PC-9 (cell line): ENCODE results near the gene LTBP3. TPM values are rescaled to one million over a fixed set of nuclear protein-coding genes. Genes with fewer than 3 reads are reported as not detected.

Source experiments
- BruUV-seq: library from RNA; stranded (reverse); fragments of 400-500 nt; replicated peaks from 2 replicates; lab custom pipeline; 2021; lab: Mats Ljungman, UMichigan
- CTCF ChIA-PET: fragments of 300-600 bp; sonication (Branson Sonifier 250); formaldehyde crosslinking; loops from one replicate; lab custom pipeline; 2022; ENCODE audit warnings: antibody characterized with exemption; lab: Charles Lee
- POLR2A ChIA-PET: fragments of 300-600 bp; sonication (Branson Sonifier 250); formaldehyde crosslinking; loops from one replicate; lab custom pipeline; 2022; ENCODE audit warnings: antibody characterized with exemption; ENCODE audit not compliant: unreplicated experiment; lab: Charles Lee
- DNase-seq, 2 experiments: peaks; one replicate each; pipeline versions ENCODE4 v3.0.0 to v3.0.0-alpha.2; 2015 to 2022; ENCODE audit warnings: mixed read lengths in 1 of 2
- H2AFZ ChIP-seq: fragments of 200-600 bp; sonication (generic); 2 replicates; pipeline ENCODE4 v1.8.1; 2017; ENCODE audit warnings: antibody characterized with exemption
- H3F3A ChIP-seq: fragments of 200-600 bp; sonication (generic); 2 replicates; pipeline ENCODE4 v1.8.1; 2017; ENCODE audit warnings: antibody characterized with exemption, mild to moderate bottlenecking, low read depth; ENCODE audit not compliant: insufficient read depth
- H3K27ac ChIP-seq: fragments of 200-600 bp; sonication (generic); 2 replicates; pipeline ENCODE4 v1.6.1; 2016; ENCODE audit warnings: mixed run types
- H3K27me3 ChIP-seq: fragments of 200-600 bp; sonication (generic); 2 replicates; pipeline ENCODE4 v1.6.1; 2016; ENCODE audit warnings: low read depth, mixed run types; ENCODE audit not compliant: insufficient read depth
- H3K36me3 ChIP-seq: fragments of 200-600 bp; sonication (generic); 2 replicates; pipeline ENCODE4 v1.6.1; 2016; ENCODE audit warnings: low read depth, mixed run types
- H3K4me1 ChIP-seq: fragments of 200-600 bp; sonication (generic); replicated peaks from 2 replicates; pipeline ENCODE4 v1.6.1; 2016; ENCODE audit warnings: mixed run types; ENCODE audit not compliant: insufficient read depth
- H3K4me2 ChIP-seq: fragments of 200-600 bp; sonication (generic); 2 replicates; pipeline ENCODE4 v1.6.1; 2017; ENCODE audit warnings: mixed run types
- H3K4me3 ChIP-seq: fragments of 200-600 bp; sonication (generic); 2 replicates; pipeline ENCODE4 v1.6.1; 2016; ENCODE audit warnings: mixed run types
- H3K79me2 ChIP-seq: fragments of 200-600 bp; sonication (generic); 2 replicates; pipeline ENCODE4 v1.6.1; 2017; ENCODE audit warnings: low read depth, mixed run types
- H3K9me2 ChIP-seq: fragments of 200-600 bp; sonication (generic); 2 replicates; pipeline ENCODE4 v1.8.1; 2017; ENCODE audit warnings: mild to moderate bottlenecking; ENCODE audit not compliant: insufficient read depth
- H3K9me3 ChIP-seq: fragments of 200-600 bp; sonication (generic); 2 replicates; pipeline ENCODE4 v1.8.1; 2016; ENCODE audit warnings: low read depth; ENCODE audit not compliant: insufficient read depth
- H4K20me1 ChIP-seq: fragments of 200-600 bp; sonication (generic); 2 replicates; pipeline ENCODE4 v1.8.1; 2017; ENCODE audit not compliant: insufficient read depth
- CTCF ChIP-seq: fragments of 200-600 bp; sonication (generic); conservative IDR thresholded peaks from 2 replicates; pipeline ENCODE4 v1.6.1; 2017; ENCODE audit warnings: mixed run types, antibody characterized with exemption, mild to moderate bottlenecking, moderate library complexity
- EZH2 ChIP-seq: fragments of 200-600 bp; sonication (generic); IDR thresholded peaks from 2 replicates; pipeline ENCODE4 v1.8.0; 2017; ENCODE audit warnings: antibody characterized with exemption, low read depth
- intact Hi-C: fragments of 100-400 bp; cut with micrococcal nuclease; formaldehyde crosslinking; loops from one replicate; pipeline ENCODE4 v1.10.0; 2022; ENCODE audit not compliant: unreplicated experiment
- total RNA-seq: library from RNA; stranded (reverse); gene quantifications from 2 replicates; pipeline ENCODE4 v1.2.3, GENCODE V29; 2021

Gene LTBP3
- total RNA-seq, 1 experiment from 2014 or later: 455 TPM

GRCh38 chr11:65525546-65526480 lies 32.3 kb downstream of the LTBP3 start:
- BruUV-seq: TSS peak; percentile 44
- Histone ChIP-seq H2AFZ (peak overlapping the region; percentile 97), H3K4me3 (peak overlapping the region; percentile 100), H3K9me3 (no peaks in the 10 kb centered on the region), H3K9me2 (no peaks in the 10 kb centered on the region), H3K4me1 (peaks cover 13% of the 10 kb centered on the region), H4K20me1 (peaks cover 8% of the 10 kb centered on the region; the same call in 1 of the 2 replicates), H3K79me2 (peaks cover 17% of the 10 kb centered on the region), H3F3A (peaks cover 4% of the 10 kb centered on the region; the same call in 1 of the 2 replicates), H3K4me2 (peak overlapping the region; percentile 100), H3K36me3 (peaks cover 29% of the 10 kb centered on the region; the same call in 1 of the 2 replicates), H3K27me3 (no peaks in the 10 kb centered on the region), H3K27ac (0 out of 2 replicates have a peak overlapping the region, but pooled peaks have one; percentile 39)
- ChIA-PET POLR2A (interaction anchor here (0.5 to 0.8 kb wide), 6 partner anchors 21 to 334 kb away, joined by 4 to 14 read pairs (median 8); partner anchors contain the start of genes NEAT1 and SIPA1), CTCF (interaction anchor here (0.6 kb wide), 1 partner anchor 88 kb away, joined by 15 read pairs; no protein-coding TSS in a partner anchor)
- no peak for DNase-seq
- intact Hi-C loops: loop anchor here (1.0 to 5.0 kb wide), 2 partner anchors 14 to 46 kb away; partner anchors contain the start of genes FAM89B and ZNRD2
- TF ChIP-seq EZH2 (no peak), CTCF (no peak)

- POLR2A ChIA-PET: interaction anchor here (0.5 to 0.8 kb wide), 8 partner anchors 17 to 335 kb away, joined by 3 to 15 read pairs (median 8); partner anchors contain the start of genes NEAT1 and SIPA1
- no TSS peak for BruUV-seq
Measured at GRCh38 chr11:65524741-65525545, 33.2 kb downstream of the LTBP3 start, which contains the start of gene SCYL1. Gene SCYL1, plus strand, starts transcription at chr11:65525083. Its CDS starts 71 bp downstream, at chr11:65525154.

More at GRCh38 chr11:65524741-65525545, 33.2 kb downstream of the LTBP3 start, which contains the start of gene SCYL1:
- no peak for TF ChIP-seq CTCF
- no peak for TF ChIP-seq EZH2
- Histone ChIP-seq H3K27ac (peak within 1 kb of the TSS; percentile 39; the same call in 1 of the 2 replicates), H3K79me2 (peaks cover 17% of the 10 kb centered on the region), H3K4me2 (peak within 1 kb of the TSS; percentile 100), H3F3A (peaks cover 4% of the 10 kb centered on the region; the same call in 1 of the 2 replicates), H3K4me3 (peak within 1 kb of the TSS; percentile 100), H3K36me3 (peaks cover 21% of the 10 kb centered on the region; the same call in 1 of the 2 replicates), H3K27me3 (no peaks in the 10 kb centered on the region), H4K20me1 (peaks cover 4% of the 10 kb centered on the region; the same call in 1 of the 2 replicates), H3K9me3 (no peaks in the 10 kb centered on the region), H3K4me1 (peaks cover 13% of the 10 kb centered on the region), H3K9me2 (no peaks in the 10 kb centered on the region), H2AFZ (peak within 1 kb of the TSS; percentile 97)
- CTCF ChIA-PET: interaction anchor here (0.6 to 0.8 kb wide), 2 partner anchors 88 to 209 kb away, joined by 3 to 15 read pairs; no protein-coding TSS in a partner anchor
- intact Hi-C loops: loop anchor here (1.0 to 5.0 kb wide), 2 partner anchors 15 to 47 kb away; partner anchors contain the start of genes FAM89B and ZNRD2
- peak in 1 of 2 experiments; percentile 82 for DNase-seq
